Hematopoietic multipotent progenitor cell (in vitro differentiated cells): ENCODE measurements around the gene KCNC3. TPM values are rescaled to one million over a fixed set of nuclear protein-coding genes. Genes with fewer than 3 reads are reported as not detected.
"Not testable (repeated sequence)": the region's sequence is repeated elsewhere in the genome, so short reads cannot be mapped to it uniquely, and the experiment has no call there.

Experiments
- DNase-seq, 3 donors: peaks; one replicate each; pipeline ENCODE4 v3.0.0-alpha.2; 2011 to 2015; ENCODE audit warnings: low read depth in 2 of 3, low spot score in 2 of 3
- total RNA-seq: library from RNA; depleted of rRNA; stranded (reverse); fragments of >200 nt; gene quantifications from one replicate; pipeline ENCODE4 v1.2.3, GENCODE V29; 2012

Gene KCNC3
- total RNA-seq, 1 donor, result 0.27 TPM

DNA sequence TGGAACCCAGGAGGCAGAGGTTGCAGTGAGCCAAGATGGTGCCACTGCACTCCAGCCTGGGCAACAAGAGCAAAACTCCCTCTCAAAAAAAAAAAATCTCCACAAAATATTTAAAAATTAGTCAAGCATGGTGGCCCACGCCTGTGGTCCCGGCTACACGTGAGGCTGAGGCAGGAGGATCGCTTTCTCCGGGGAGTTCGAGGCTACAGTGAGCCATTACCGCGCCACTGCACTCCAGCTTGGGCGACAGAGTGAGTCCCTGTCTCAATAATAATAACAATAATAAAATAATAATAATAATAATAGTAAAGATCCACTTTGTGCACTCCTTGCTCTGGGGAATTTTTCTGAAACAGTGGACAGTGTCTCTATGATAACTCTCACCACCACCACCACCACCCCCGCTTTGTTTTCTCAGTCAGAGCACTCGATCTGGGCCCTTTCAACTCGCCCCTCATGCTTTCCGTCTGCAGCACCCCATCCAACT lies 27.6 kb upstream of the KCNC3 start:
- no peak for DNase-seq

DNA sequence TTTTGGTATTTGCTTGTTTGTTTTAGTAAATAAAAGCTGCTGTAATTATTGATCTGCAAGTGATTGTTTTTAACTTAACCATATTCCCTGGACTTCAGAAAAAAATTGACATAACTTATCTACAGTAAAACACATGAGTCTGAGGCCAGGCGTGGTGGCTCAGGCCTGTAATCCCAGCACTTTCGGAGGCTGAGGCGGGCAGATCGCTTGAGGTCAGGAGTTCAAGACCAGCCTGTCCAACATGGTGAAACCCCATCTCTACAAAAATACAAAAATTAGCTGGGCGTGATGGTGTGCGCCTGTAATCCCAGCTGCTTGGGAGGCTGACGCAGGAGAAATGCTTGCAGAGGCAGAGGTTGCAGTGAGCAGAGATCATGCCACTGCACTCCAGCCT lies 24.3 kb upstream of the KCNC3 start:
- not testable (repeated sequence) for DNase-seq

DNA sequence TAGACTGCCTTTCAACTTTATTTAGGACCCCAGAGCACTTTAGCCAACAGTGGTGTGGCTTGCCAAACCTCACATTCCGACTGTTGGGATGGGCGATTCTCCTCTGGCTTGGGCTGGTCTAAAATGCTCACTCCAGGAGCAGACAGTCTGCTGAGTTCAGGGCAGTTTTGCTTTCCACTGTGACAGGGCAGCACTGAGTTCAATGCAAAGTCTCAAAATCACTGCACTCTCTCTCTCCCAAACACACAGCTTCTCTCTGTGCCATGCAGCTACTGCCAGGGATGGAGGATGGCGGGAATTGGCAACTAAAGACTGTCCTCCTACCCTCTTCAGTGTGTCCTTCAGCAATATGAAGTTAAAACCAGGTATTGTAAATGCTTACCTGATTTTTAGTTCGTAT lies 23.1 kb upstream of the KCNC3 start:
- DNase-seq, result no peak

DNA sequence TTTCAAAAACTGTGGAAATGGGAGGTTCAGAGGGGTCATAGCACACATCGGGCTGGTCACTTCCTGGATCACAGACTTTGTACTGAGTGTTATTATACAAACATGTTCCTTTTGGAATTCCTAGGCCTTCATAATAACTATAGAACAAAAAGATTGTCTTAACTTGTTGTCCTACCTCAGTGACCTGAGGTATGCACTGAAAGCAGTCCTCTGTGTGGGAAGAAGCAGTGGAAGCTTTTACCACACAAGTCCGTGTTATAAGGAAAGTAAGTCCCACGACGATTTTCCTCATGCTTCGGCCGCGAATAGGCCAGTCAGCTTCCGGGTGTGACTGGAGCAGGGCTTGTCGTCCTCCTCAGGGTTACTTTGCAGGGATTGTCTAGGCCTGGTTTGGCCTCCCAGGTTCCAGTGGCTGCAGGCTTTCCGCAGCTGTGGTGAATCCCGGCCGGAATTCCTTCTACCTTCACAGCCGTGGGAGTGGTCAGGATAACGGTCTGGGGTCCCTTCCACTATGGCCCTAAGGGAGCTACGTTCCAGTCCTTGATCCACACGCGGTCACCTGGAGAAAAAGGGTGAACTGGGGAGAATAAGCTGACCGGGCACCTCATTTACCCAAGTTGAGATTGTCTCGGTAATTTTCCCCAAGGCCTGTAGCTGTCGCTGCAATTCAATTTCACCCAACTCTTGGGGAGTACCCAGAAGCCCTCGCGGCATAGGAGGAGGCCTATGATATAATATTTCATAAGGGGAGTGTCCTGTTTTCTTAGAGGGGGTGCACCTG lies 20.3 kb upstream of the KCNC3 start:
- no peak for DNase-seq

DNA sequence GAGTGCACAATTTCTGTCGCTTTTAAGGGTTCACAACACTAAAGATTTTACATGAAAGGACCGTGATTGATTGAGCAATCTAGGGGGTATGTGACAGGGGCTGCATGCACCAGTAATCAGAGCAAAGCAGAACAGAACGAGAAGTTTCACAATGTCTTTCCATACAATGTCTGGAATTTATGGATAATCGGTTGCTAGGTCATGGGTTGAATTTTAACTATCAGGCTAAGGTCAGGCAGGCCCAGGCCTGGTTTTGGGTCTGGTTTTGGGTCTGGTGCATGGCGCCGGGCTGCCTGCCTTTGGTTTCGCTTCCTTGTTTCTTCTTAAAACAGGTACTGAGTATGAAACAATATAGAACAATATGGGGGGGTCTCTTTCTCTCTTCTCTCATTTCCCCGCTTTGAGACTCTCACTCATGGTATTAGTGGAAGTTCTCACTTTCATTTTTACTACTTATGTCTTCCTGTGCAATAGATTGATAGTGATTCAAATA lies 18.0 kb upstream of the KCNC3 start:
- not testable (repeated sequence) for DNase-seq

DNA sequence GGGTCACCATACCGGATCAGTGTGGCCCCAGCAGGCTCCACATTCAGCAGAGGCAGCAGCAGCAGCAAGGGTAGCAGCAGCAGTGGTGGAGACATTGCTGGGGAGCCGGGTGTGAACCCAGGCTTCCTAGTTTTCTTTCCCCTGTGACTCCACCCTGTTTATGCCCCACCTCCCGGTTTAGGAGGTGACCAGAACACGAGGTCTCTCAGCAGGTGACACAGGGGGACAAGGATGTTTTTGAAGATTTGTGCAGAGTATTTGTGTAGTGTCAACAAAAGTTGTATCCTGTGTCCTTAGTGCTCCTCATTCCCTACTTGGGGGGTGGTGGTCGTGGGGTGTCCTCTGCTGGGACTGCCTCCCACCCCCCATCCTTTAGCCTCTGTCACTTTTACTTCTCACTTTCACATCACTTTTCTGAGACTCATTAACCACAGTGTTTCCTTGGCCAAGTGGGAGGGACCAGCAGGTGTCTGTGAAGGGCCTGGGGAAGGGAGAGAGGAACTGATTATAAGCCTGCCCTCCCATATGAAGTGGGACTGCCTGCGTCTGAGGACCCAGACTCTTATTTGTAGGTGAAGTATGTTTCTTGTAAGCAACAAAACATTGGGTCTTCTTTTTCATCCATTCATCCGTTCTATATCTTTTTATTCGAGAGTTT lies 15.6 kb upstream of the KCNC3 start:
- DNase-seq, result no peak

DNA sequence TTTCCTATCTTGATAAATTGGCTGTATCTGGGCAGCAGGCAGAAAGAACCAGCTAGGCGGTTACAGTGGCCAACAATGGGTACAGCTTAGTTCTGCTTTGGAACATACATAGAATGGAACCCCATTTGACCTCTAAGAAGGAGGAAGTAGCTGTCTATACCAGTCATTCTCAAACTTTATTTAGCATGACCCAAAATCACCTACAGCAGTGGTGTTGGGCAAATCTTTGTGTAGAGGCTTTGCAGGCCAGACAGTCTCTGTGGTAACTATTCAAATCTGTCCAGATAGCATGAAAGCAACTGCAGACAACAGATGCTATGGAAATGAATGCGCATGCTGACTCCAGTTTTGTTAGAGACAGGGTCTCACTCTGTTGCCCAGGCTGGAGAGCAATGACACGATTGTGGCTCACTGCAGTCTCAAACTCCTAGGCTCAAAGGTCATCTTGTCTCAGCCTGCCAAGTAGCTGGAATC lies 12.0 kb upstream of the KCNC3 start:
- no peak for DNase-seq

DNA sequence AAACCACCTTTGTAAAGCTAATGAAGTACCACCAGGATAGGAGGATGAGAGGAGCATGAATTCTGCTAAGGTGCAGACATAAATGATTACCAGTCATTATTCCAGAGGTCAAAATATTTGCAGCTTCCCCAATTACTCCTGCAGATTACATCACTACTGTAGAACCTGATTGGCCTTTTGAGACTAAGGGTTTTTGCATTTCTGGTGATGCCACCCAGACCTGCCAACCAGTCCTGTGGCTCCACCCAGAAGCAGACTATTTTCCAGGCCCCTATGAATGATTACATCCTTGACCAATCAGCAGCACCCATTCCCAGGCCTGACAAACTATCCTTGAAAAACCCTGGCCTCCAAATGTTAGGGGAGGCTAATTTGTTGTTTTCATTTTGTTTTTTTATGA lies 11.2 kb upstream of the KCNC3 start:
- no peak for DNase-seq

DNA sequence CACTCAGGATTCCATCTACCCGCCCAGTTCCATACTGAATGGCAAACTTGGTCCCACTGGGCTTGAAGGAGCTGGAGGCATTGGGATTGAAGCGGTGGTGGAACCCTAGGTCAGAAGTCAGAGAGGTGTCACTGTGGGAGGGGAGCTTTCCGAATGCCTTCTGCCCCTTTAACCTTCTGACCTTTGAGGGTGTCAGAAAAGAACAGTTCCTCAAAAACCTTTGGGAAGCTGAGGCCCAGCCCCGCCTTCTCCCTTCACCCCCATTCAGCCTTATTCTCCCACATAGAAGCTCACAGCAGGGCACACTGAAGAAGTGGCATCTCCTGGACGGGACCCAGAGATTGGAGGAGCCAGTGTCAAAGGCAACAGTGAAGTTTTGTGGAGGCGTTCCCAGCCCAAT lies 7.9 kb upstream of the KCNC3 start:
- DNase-seq, result not testable (repeated sequence)

DNA sequence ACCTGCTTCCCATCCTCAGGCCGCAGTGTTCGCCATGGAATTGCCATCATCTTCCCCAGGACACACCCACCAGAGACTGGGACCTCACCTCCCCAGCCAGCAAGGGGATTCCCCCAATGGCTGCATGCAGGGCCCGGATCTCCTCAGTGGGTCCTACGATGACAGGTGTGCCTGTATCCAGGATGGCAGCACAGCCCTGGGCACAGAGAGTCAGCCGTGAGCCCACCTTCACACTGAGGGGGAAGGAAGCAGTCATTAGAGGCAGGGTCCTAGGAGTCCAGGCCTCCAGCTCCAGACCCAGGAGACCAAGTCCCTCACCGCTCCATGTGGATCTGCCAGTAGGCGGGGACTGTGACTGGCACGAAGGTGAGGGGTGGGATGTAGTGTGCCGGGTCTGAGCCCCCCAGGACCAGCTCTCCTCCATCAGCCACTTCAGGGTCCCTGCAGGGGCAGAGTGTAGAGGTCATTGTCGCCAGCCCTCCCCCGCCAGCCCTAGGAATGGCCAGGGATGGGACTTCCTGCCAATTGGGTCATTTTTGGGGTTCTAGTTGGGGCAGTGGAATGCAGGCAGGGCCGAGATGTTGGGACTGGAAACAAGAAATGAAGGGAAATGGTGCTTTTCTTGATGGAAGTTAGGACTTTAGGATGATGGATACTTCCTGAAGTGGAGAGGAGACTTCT lies 5.7 kb upstream of the KCNC3 start:
- DNase-seq, result no peak

DNA sequence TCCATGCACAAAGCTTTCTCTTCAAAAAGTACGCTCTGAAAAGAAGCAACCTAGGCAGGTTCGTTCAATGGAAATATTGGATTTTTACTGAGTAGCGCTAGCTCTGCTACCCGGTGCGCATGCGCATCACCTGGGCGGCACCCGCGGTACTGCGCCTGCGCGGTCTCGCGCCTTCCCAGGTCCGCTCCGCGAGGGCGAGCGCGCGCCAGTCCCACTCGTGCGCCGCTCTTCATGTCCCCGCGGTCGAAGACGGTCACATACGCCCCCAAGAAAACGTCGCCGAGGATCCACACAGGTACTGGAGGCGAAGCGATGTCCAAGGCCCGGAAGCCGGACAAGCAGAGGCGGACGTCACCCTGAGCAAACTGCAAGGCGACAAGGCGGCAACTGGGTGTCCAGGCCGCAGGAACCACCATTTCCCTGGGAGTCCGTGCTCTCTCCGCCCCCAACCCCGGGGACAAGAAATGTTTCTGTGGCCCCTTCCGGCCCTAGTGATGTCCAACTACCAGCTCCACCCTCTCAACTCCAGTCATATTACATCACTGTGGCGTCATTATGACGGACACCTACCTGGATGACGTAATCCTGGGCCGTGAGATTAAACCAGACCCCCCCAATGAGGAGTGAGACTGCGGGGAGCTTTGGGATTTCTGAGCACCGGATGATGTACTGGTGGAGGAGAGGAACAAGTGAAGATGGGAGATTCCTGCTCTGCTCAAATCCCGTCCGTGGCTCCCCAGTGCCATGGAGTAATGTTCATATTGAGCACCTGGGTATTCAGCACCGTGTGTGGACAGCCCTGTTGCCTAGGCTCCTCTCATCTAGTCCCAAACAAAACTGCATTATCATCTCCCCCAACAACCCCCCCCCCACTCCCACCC lies 4.8 kb upstream of the KCNC3 start:
- DNase-seq, result peak in 1 of 3 donors; percentile 89

DNA sequence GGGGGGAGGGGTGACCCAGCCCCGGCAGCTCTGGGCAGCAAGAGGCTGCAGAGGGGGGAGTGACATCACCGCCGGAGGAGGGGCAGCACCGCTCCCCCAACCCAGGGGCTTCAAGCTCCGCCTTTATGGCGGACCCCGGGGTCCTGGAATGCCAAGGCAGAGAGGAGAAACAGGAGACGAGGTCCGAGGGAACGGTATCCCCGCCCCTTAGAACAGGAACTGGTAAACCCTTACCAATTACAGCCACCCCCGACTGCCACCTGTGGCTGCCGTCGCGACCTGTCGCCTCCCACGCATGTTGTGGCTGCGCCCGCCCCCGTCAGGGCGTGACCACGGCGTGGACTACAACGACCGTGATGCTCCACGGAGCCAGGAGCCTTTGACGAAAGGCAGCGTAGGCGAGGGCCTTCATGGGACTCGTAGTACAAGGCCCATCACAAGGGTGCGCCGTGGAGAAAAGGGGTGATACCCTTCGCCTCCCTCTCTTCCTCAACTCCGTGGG lies 4.1 kb upstream of the KCNC3 start:
- DNase-seq, result peak in 2 of 3 donors; percentile 88 to 93

DNA sequence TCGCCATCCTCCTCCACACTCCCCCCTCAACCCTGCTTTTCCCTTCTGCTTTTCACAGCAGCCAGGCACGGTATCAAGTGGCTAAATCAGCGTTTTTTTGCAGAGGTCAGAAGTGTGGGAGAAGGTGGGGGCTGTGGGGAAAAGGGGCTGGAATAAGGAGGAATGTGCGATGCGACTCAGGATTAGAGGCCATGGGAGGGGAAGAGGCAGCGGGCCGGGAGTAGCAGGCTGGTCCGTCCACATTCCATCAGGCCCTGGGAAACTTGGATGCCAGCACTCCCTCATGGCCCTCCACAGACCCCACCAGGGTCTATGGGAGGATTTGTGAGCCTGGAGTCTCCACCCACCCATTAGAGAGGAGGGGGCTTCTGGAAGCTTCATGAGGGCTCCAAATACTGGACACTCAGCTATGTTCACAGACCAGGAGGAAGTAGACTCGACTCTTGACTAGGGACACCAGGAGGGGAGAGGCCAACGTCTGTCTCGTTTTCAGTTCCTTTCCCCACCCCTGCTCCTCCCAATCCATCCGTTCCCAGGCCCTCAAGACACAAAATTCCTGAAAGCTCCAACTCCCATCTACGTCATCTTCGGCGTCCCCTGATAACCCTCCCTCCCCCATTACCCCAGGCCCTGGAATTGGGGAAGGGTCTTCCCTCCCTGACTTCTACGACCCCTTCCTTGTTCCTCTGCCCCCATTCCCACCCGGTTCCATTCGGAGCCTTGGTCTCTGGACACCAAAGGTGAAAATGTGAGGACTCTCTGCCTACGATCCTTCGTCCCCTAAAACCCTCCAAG lies 3.3 kb upstream of the KCNC3 start:
- DNase-seq, result no peak

DNA sequence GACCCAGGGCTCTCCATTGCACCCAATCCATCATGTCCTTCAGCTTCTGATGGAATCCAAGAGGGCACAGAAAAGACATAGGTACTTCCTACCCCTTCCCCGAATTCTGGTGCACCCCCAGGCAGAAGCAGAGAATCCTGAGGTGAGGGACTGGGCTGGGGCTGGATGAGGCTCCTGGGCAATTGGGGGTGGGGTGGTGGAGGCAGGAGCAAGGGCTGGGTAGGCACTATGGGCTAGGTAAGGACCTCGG lies 2.7 kb upstream of the KCNC3 start:
- no peak for DNase-seq

DNA sequence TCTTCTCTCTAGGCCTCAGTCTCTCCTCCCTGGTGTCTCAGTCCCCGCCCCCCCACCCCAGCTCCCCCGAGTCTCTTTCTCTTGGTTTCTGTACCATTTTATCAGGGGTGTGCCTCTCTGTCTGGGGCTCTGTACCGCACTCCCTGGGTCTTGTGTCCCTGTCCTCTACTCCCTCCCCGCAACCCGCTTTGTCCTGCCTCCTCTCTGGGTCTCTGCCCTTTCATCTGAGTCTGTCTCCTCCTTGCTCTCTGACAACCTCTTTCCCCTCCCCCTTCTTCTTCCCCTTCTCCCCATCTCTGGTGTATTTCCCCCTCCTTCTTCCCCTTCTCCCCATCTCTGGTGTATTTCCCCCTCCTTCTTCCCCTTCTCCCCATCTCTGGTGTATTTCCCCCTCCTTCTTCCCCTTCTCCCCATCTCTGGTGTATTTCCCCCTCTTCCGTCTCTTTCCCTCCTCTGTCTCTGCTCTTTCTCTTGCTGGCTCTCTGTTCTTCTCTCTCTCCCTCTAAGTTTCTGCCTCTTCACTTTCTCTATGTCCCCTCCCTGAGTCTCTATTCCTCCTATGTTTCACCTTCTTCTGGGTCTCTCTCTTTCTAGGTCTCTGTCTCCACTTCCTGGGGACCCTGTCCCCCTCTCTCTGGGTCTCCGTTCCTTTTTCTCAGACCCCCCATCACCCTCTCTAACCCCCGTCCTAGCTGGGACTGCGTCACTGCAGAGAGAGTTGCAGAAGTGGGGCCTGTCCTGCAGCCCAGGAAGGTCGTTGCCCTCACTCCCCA lies 2.2 kb upstream of the KCNC3 start:
- DNase-seq, result no peak

DNA sequence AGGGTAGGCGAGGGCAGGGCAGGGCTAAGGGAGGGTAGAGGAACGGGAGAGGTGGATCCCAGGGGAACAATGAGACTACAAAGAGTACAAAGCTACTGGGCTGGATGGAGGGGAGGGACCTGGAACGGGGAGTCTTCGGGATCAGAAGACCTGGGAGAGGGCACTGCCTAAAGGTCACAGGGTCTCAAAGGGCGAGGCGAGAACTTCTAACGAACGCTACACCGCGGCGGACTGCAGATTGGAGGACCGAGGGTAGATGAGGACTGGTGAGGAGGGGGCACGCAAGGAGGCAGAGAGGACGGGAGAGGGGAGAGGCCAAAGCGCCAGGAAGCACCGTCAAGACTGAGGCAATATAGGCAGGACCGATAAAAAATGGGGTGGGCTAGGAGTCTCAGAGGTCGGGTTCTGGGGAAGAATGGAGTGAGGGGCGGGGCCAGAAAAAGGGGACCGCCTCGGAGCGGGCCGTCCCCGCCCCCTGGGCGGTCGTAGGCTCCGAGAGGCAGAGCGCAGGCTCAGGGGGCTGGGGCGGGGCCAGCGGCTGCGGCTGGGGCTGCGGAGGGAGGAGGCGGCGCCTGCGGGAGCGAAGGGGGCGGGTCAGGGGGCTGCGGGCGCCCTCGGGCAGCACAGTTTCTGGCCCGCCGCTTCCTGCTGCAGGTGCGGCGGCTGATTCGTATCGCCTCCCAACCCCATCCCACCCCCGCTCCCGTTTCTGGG lies 1.3 kb upstream of the KCNC3 start:
- DNase-seq, result peak in 2 of 3 donors; percentile 87

DNA sequence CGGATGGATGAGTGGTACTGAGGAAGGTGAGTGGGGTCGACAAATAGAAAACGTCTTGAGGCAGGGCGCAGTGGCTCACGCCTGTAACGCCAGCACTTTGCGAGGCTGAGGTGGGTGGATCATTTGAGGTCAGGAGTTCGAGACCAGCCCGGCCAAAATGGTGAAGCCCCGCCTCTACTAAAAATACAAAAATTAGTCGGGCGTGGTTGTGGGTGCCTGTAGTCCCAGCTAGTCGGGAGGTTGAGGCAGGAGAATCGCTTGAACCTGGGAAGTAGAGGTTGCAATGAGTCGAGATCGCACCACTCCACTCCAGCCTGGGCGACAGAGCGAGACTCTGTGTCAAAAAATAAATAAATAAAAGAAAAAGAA lies 733 bp upstream of the KCNC3 start:
- DNase-seq, result not testable (repeated sequence)

DNA sequence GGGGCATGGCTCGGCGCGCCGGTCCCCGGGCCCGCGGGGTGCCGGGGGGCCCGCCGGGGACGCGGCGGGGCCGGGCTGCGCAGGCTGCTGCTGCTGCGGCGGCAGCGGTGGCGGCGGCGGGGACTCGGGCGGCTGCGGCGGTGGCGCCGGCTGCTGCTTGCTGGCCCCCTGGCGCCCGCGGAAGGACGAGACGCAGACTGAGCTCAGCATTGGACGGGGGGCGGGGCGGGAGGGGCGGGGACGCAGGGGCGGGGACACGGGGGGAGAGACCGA lies 368 bp downstream of the KCNC3 start:
- DNase-seq, result no peak
